Right lobe of liver (tissue), 6 donors: ENCODE data around the gene ABCA8. TPM values are rescaled to one million over a fixed set of nuclear protein-coding genes. Genes with fewer than 3 reads are reported as not detected.

Source experiments
- ATAC-seq, 4 donors: fragments of 200-7000 bp; cut with Tn5 transposase; one replicate each; pipeline ENCODE4 v1.9.1; 2020; ENCODE audit warnings: mild to moderate bottlenecking in 4 of 4, moderate library complexity in 4 of 4
- DNase-seq, 3 donors: peaks; one replicate each; pipeline ENCODE4 v3.0.0-alpha.2; 2020
- H3K27ac ChIP-seq, 3 donors: fragments of 200-600 bp; one replicate each; pipeline ENCODE4 v1.8.0; 2022
- H3K27me3 ChIP-seq, 2 donors: fragments of 200-600 bp; one replicate each; pipeline ENCODE4 v1.8.0; 2022
- H3K36me3 ChIP-seq, 4 donors: fragments of 200-600 bp; sonication (generic) in 1 of 4; one replicate each; pipeline versions ENCODE4 v1.5.1 to v1.8.0; 2017 to 2022; ENCODE audit warnings: control low read depth in 1 of 4
- H3K4me1 ChIP-seq, 4 donors: fragments of 200-600 bp; sonication (generic) in 1 of 4; one replicate each; pipeline versions ENCODE4 v1.5.1 to v1.8.0; 2017 to 2022; ENCODE audit warnings: control low read depth in 1 of 4
- H3K4me3 ChIP-seq, 3 donors: fragments of 200-600 bp; one replicate each; pipeline ENCODE4 v1.8.0; 2022
- H3K9me3 ChIP-seq, 4 donors: fragments of 200-600 bp; sonication (generic) in 1 of 4; one replicate each; pipeline versions ENCODE4 v1.5.1 to v1.8.0; 2017 to 2022; ENCODE audit warnings: control low read depth in 1 of 4
- POLR2A ChIP-seq: fragments of 450-650 bp; IDR thresholded peaks from one replicate; pipeline ENCODE4 v1.6.1; 2017; ENCODE audit warnings: antibody characterized with exemption, mild to moderate bottlenecking
- WGBS: methylation state at CpG from one replicate; pipeline ENCODE4 v1.1.6; 2018; ENCODE audit warnings: low coverage, low lambda C conversion rate; ENCODE audit not compliant: insufficient coverage; ENCODE audit errors: missing lambda C conversion rate; 5-methylcytosine and 5-hydroxymethylcytosine counted together
- intact Hi-C, 2 donors: fragments of 100-400 bp; cut with DNase I; formaldehyde crosslinking; loops; one replicate each; pipeline versions ENCODE4 v1.11.2 to v1.14.1; 2022
- total RNA-seq, 6 experiments: library from RNA; depleted of rRNA in 2 of 6; stranded (reverse); fragments of >200 nt in 2 of 6; fragmentation: NEBNext Ultra II Directional in 3 of 6; extraction: Animal tissue kit (Norgen Biotek cat#: 25700) in 3 of 6; gene quantifications; one replicate each; pipeline versions ENCODE4 v1.1.0 to v1.2.4, GENCODE V29; 2016 to 2023
- TF ChIP-seq, protein P1 (sequence below), 4 donors: fragments of 200-600 bp in 3 of 4; fragments of 450-650 bp in 1 of 4; IDR thresholded peaks; one replicate each; pipeline versions ENCODE4 v1.5.1 to v1.8.0; 2016 to 2022; ENCODE audit warnings: antibody characterized with exemption in 4 of 4, mild to moderate bottlenecking in 2 of 4
- donor health status: DM: no; HTN: yes; CAD: no.
- donor health status: DM: no; HTN: no; CAD: no.
- donor health status: DM: no; HTN: no; CAD: no.
- donor health status: DM: no; HTN: yes; CAD: no.
- donor health status: DM: no; HTN: yes; CAD: no.

The ABCA8 gene
- total RNA-seq, 6 experiments from 2014 or later = 21.8 to 44.0 (median 29.9) TPM

GRCh38 chr17:68910251-68910705 lies 44.9 kb downstream of the ABCA8 start:
- H3K9me3 ChIP-seq = no peaks in the 10 kb centered on the region

DNA sequence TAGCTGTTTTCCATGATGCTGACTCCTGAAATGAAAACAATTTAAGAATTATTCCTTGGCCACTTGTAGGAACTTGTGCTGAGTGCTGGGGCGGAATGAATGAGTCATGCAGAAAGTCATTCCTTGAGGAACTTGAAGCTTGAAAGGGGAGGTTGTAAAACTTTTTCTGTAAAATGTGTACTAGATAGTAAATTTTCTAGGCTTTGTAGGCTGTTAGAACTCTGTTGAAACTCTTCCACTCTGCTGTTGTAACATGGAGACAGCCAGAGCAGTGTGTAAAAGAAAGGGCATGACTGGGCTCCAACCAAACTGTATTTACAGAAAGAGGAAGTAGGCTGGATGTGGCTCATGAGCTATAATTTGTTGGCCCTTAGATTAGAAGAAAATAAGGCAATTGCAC lies 46.1 kb downstream of the ABCA8 start:
- Histone ChIP-seq H3K36me3 (peaks cover 0 to 7% (median 0%) of the 10 kb centered on the region in 4 donors), H3K27ac (peak overlapping the region in 1 of 3 donors; percentile 16), H3K4me3 (no peak overlapping the region), H3K4me1 (peaks cover 0 to 8% (median 0%) of the 10 kb centered on the region in 4 donors), H3K27me3 (no peaks in the 10 kb centered on the region), H3K9me3 (no peaks in the 10 kb centered on the region)
- DNase-seq (no peak), ATAC-seq (peak; percentile 47 to 57 (median 53))
- TF ChIP-seq, protein P1, sequence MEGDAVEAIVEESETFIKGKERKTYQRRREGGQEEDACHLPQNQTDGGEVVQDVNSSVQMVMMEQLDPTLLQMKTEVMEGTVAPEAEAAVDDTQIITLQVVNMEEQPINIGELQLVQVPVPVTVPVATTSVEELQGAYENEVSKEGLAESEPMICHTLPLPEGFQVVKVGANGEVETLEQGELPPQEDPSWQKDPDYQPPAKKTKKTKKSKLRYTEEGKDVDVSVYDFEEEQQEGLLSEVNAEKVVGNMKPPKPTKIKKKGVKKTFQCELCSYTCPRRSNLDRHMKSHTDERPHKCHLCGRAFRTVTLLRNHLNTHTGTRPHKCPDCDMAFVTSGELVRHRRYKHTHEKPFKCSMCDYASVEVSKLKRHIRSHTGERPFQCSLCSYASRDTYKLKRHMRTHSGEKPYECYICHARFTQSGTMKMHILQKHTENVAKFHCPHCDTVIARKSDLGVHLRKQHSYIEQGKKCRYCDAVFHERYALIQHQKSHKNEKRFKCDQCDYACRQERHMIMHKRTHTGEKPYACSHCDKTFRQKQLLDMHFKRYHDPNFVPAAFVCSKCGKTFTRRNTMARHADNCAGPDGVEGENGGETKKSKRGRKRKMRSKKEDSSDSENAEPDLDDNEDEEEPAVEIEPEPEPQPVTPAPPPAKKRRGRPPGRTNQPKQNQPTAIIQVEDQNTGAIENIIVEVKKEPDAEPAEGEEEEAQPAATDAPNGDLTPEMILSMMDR (IDR thresholded peaks at IDR 0.05) = no peak
- TF ChIP-seq POLR2A = no peak
- intact Hi-C loops = no loop called here
- 54% methylated on average over 1 of the region's 1 CpG for WGBS

More at GRCh38 chr17:68910251-68910705, 44.9 kb downstream of the ABCA8 start:
- ATAC-seq (peak; percentile 28 to 53 (median 46)), DNase-seq (no peak)
- no peak overlapping the region for H3K4me3 ChIP-seq
- peaks cover 0 to 8% (median 0%) of the 10 kb centered on the region in 4 donors for H3K4me1 ChIP-seq
- no peak for TF ChIP-seq POLR2A
- TF ChIP-seq, protein P1 (IDR thresholded peaks at IDR 0.05) = peak in 1 of 4 donors; percentile 6
- H3K36me3 ChIP-seq = peaks cover 0 to 5% (median 0%) of the 10 kb centered on the region in 4 donors
- intact Hi-C loops = no loop called here
- WGBS = 30% methylated on average over 2 of the region's 5 CpGs
- peak overlapping the region in 1 of 3 donors; percentile 16 for H3K27ac ChIP-seq
- no peaks in the 10 kb centered on the region for H3K27me3 ChIP-seq

GRCh38 chr17:68908045-68908444 lies 47.1 kb downstream of the ABCA8 start:
- no peak for TF ChIP-seq POLR2A
- TF ChIP-seq, protein P1 (IDR thresholded peaks at IDR 0.05) = no peak
- intact Hi-C loops = no loop called here
- 19% methylated on average over 2 of the region's 2 CpGs for WGBS

GRCh38 chr17:68906638-68907037 lies 48.6 kb downstream of the ABCA8 start:
- intact Hi-C loops = no loop called here
- H3K4me1 ChIP-seq = peaks cover 0 to 8% (median 0%) of the 10 kb centered on the region in 4 donors
- no peak overlapping the region for H3K4me3 ChIP-seq
- no peak overlapping the region for H3K27ac ChIP-seq
- ATAC-seq = peak in 3 of 4 donors; percentile 21 to 39 (median 34)
- no peak for DNase-seq
- H3K36me3 ChIP-seq = peaks cover 0 to 7% (median 0%) of the 10 kb centered on the region in 4 donors
- no peaks in the 10 kb centered on the region for H3K9me3 ChIP-seq
- H3K27me3 ChIP-seq = no peaks in the 10 kb centered on the region
- TF ChIP-seq, protein P1 (IDR thresholded peaks at IDR 0.05) = peak; percentile 29 to 51 (median 44)
- no peak for TF ChIP-seq POLR2A
- 75% methylated on average over 3 of the region's 3 CpGs for WGBS

More at GRCh38 chr17:68908045-68908444, 47.1 kb downstream of the ABCA8 start:
- ATAC-seq = peak; percentile 26 to 60 (median 35)
- Histone ChIP-seq H3K9me3 (no peaks in the 10 kb centered on the region), H3K4me1 (peaks cover 0 to 8% (median 0%) of the 10 kb centered on the region in 4 donors), H3K36me3 (peaks cover 0 to 7% (median 0%) of the 10 kb centered on the region in 4 donors), H3K4me3 (no peak overlapping the region), H3K27ac (no peak overlapping the region), H3K27me3 (no peaks in the 10 kb centered on the region)
- DNase-seq = no peak
